Keratinocyte (primary cell): ENCODE results near the gene FHIT. TPM values are rescaled to one million over a fixed set of nuclear protein-coding genes. Genes with fewer than 3 reads are reported as not detected.

Experiments used
- DNase-seq: peaks from one replicate; pipeline ENCODE4 v3.0.0-alpha.2; 2011; ENCODE audit warnings: low read depth, missing footprints, low spot score
- FAIRE-seq: peaks from 2 replicates; lab custom pipeline; 2011; peaks lifted over from hg19 to GRCh38; lab: Jason Lieb, UNC
- H2AFZ ChIP-seq: 2 replicates; pipeline ENCODE4 v1.6.0; 2012; ENCODE audit warnings: low read length, control low read depth, inconsistent platforms; ENCODE audit not compliant: control insufficient read depth
- H3K27ac ChIP-seq: 2 replicates; pipeline ENCODE4 v1.5.1; 2011; ENCODE audit warnings: low read length; ENCODE audit not compliant: control insufficient read depth, insufficient read depth
- H3K27me3 ChIP-seq: 3 replicates; pipeline ENCODE4 v1.6.0; 2011; ENCODE audit warnings: low read length; ENCODE audit not compliant: control insufficient read depth, insufficient read depth; ENCODE audit errors: extremely low read depth
- H3K36me3 ChIP-seq, 2 experiments: 2 replicates in 1 of 2; 3 replicates in 1 of 2; pipeline ENCODE4 v1.5.1; 2011; ENCODE audit warnings: low read length in 2 of 2, mild to moderate bottlenecking in 1 of 2; ENCODE audit not compliant: control insufficient read depth in 2 of 2, insufficient read depth in 2 of 2; ENCODE audit errors: extremely low read depth in 1 of 2
- H3K4me1 ChIP-seq: 3 replicates; pipeline ENCODE4 v1.5.1; 2011; ENCODE audit warnings: low read length; ENCODE audit not compliant: control insufficient read depth, insufficient read depth; ENCODE audit errors: extremely low read depth
- H3K4me2 ChIP-seq: 3 replicates; pipeline ENCODE4 v1.6.0; 2011; ENCODE audit warnings: low read depth, low read length; ENCODE audit not compliant: control insufficient read depth, insufficient read depth; ENCODE audit errors: extremely low read depth
- H3K4me3 ChIP-seq, 3 experiments: fragments of 200-600 bp in 1 of 3; sonication (generic) in 1 of 3; 2 replicates in 2 of 3; 3 replicates in 1 of 3; pipeline ENCODE4 v1.5.1; 2011 to 2016; ENCODE audit warnings: low read length in 3 of 3, mild to moderate bottlenecking in 3 of 3, control low read depth in 2 of 3, inconsistent platforms in 1 of 3, low read depth in 1 of 3, mixed read lengths in 1 of 3, mixed run types in 1 of 3, moderate library complexity in 1 of 3; ENCODE audit not compliant: control insufficient read depth in 2 of 3, insufficient read depth in 2 of 3; ENCODE audit errors: extremely low read depth in 1 of 3
- H3K79me2 ChIP-seq: 2 replicates; pipeline ENCODE4 v1.6.0; 2012; ENCODE audit warnings: low read length; ENCODE audit not compliant: control insufficient read depth, insufficient read depth
- H3K9ac ChIP-seq: 3 replicates; pipeline ENCODE4 v1.6.0; 2011; ENCODE audit warnings: low read length; ENCODE audit not compliant: control insufficient read depth, insufficient read depth; ENCODE audit errors: extremely low read depth
- H3K9me1 ChIP-seq: 3 replicates; pipeline ENCODE4 v1.6.0; 2011; ENCODE audit warnings: low read length; ENCODE audit not compliant: control insufficient read depth, insufficient read depth; ENCODE audit errors: extremely low read depth
- H3K9me3 ChIP-seq: 2 replicates; pipeline ENCODE4 v1.5.1; 2012; ENCODE audit warnings: low read depth, low read length; ENCODE audit not compliant: control insufficient read depth
- H4K20me1 ChIP-seq: 3 replicates; pipeline ENCODE4 v1.6.0; 2011; ENCODE audit warnings: low read length; ENCODE audit not compliant: control insufficient read depth, insufficient read depth; ENCODE audit errors: extremely low read depth
- EZH2 ChIP-seq: IDR thresholded peaks from one replicate; pipeline ENCODE4 v1.6.1; 2012; ENCODE audit warnings: inconsistent platforms, mild to moderate bottlenecking, low read length, moderate library complexity
- dilution Hi-C: fragments of 300-500 bp; cut with MboI; formaldehyde crosslinking; loops from one replicate; pipeline ENCODE4 v1.7.0; 2020; ENCODE audit warnings: low sequenced_read_pairs; ENCODE audit not compliant: extremely low pct_ligation_motif_present
- polyA plus RNA-seq, 5 experiments: library from polyadenylated mRNA; depleted of rRNA in 3 of 5; stranded (reverse) in 3 of 5; stranded (forward) in 1 of 5; unstranded in 1 of 5; fragments of >200 nt; gene quantifications; 1 replicate in 1 of 5; 2 replicates in 3 of 5; 3 replicates in 1 of 5; pipeline versions ENCODE4 v1.2.1 to v1.2.3, GENCODE V29; 2011 to 2012; ENCODE audit warnings: missing spikeins in 2 of 5, low read depth in 1 of 5, low replicate concordance in 1 of 5
- TF ChIP-seq, protein P1 (sequence below), 3 experiments: IDR thresholded peaks in 1 of 3; conservative IDR thresholded peaks in 1 of 3; optimal IDR thresholded peaks in 1 of 3; 2 replicates in 2 of 3; 3 replicates in 1 of 3; pipeline versions ENCODE3 to v1.5.1; 2011; ENCODE audit warnings: low read length in 3 of 3, mild to moderate bottlenecking in 3 of 3, moderate library complexity in 2 of 3, control low read depth in 1 of 3, inconsistent platforms in 1 of 3; ENCODE audit not compliant: insufficient read depth in 2 of 3; ENCODE audit errors: extremely low read depth in 1 of 3

The FHIT gene
- polyA plus RNA-seq, 1 donor (not counting 4 experiments of a cell fraction or from before 2014, with no cell fraction given) = 2.2 TPM

GRCh38 chr3:60764870-60765269 is 486.4 kb downstream of the FHIT start:
- no peak for DNase-seq
- Histone ChIP-seq H3K79me2 (no peaks in the 10 kb centered on the region), H3K27ac (no peak overlapping the region), H2AFZ (no peak overlapping the region), H3K9ac (no peak overlapping the region), H3K36me3 (no peaks in the 10 kb centered on the region), H4K20me1 (no peaks in the 10 kb centered on the region), H3K9me3 (no peaks in the 10 kb centered on the region), H3K4me2 (no peak overlapping the region), H3K27me3 (no peaks in the 10 kb centered on the region), H3K4me1 (no peaks in the 10 kb centered on the region), H3K4me3 (no peak overlapping the region), H3K9me1 (no peaks in the 10 kb centered on the region)
- dilution Hi-C loops = no loop called here
- no peak for TF ChIP-seq EZH2
- FAIRE-seq = no peak

- no peaks in the 10 kb centered on the region for H3K79me2 ChIP-seq
- H4K20me1 ChIP-seq = no peaks in the 10 kb centered on the region
- H3K9me1 ChIP-seq = no peaks in the 10 kb centered on the region
- no peak for FAIRE-seq
- DNase-seq = no peak
- H3K4me1 ChIP-seq = no peaks in the 10 kb centered on the region
- no peak overlapping the region for H3K9ac ChIP-seq
- no peak overlapping the region for H3K4me2 ChIP-seq
- no peak overlapping the region for H3K27ac ChIP-seq
- H3K36me3 ChIP-seq = no peaks in the 10 kb centered on the region
- H2AFZ ChIP-seq = no peak overlapping the region
- no peak overlapping the region for H3K4me3 ChIP-seq
- H3K27me3 ChIP-seq = no peaks in the 10 kb centered on the region
- TF ChIP-seq, protein P1, sequence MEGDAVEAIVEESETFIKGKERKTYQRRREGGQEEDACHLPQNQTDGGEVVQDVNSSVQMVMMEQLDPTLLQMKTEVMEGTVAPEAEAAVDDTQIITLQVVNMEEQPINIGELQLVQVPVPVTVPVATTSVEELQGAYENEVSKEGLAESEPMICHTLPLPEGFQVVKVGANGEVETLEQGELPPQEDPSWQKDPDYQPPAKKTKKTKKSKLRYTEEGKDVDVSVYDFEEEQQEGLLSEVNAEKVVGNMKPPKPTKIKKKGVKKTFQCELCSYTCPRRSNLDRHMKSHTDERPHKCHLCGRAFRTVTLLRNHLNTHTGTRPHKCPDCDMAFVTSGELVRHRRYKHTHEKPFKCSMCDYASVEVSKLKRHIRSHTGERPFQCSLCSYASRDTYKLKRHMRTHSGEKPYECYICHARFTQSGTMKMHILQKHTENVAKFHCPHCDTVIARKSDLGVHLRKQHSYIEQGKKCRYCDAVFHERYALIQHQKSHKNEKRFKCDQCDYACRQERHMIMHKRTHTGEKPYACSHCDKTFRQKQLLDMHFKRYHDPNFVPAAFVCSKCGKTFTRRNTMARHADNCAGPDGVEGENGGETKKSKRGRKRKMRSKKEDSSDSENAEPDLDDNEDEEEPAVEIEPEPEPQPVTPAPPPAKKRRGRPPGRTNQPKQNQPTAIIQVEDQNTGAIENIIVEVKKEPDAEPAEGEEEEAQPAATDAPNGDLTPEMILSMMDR (optimal IDR thresholded peaks at IDR 0.05 in 1 of 3, IDR thresholded peaks at IDR 0.05 in 1 of 3, conservative IDR thresholded peaks at IDR 0.05 in 1 of 3; ENCODE audit: extremely low read depth in 1 of 3, insufficient read depth in 2 of 3, low read length in 3 of 3) = no peak
- no peak for TF ChIP-seq EZH2
- H3K9me3 ChIP-seq = no peaks in the 10 kb centered on the region
- dilution Hi-C loops = no loop called here
Observed at GRCh38 chr3:60760145-60760544, 491.1 kb downstream of the FHIT start.

- Histone ChIP-seq H3K9ac (no peak overlapping the region), H3K4me3 (no peak overlapping the region), H4K20me1 (no peaks in the 10 kb centered on the region), H3K79me2 (no peaks in the 10 kb centered on the region), H3K9me3 (no peaks in the 10 kb centered on the region), H3K4me1 (no peaks in the 10 kb centered on the region), H3K27me3 (no peaks in the 10 kb centered on the region), H2AFZ (no peak overlapping the region), H3K4me2 (no peak overlapping the region), H3K36me3 (no peaks in the 10 kb centered on the region), H3K27ac (no peak overlapping the region), H3K9me1 (no peaks in the 10 kb centered on the region)
- FAIRE-seq (no peak), DNase-seq (no peak)
- dilution Hi-C loops = no loop called here
- no peak for TF ChIP-seq EZH2
- TF ChIP-seq, protein P1 (optimal IDR thresholded peaks at IDR 0.05 in 1 of 3, IDR thresholded peaks at IDR 0.05 in 1 of 3, conservative IDR thresholded peaks at IDR 0.05 in 1 of 3; ENCODE audit: extremely low read depth in 1 of 3, insufficient read depth in 2 of 3, low read length in 3 of 3) = no peak
Observed at GRCh38 chr3:60759439-60759838, 491.8 kb downstream of the FHIT start.
